Fibroblast of skin of left biceps (primary cell): Measurements from ENCODE around the gene TMEM184C.

Source experiments
- DNase-seq, 2 experiments: peaks; one replicate each; pipeline ENCODE4 v3.0.0-alpha.2; 2013; ENCODE audit warnings: low read depth in 2 of 2

The TMEM184C gene

GRCh38 chr4:147617173-147617840 lies at the start of gene TMEM184C:
TSS of gene TMEM184C (plus strand) at chr4:147617397. CDS start at chr4:147617957, 560 bp downstream.
- DNase-seq, result peak; percentile 80 to 83

GRCh38 chr4:147570616-147571015 lies 46.6 kb upstream of the TMEM184C start:
- DNase-seq, result no peak

DNA sequence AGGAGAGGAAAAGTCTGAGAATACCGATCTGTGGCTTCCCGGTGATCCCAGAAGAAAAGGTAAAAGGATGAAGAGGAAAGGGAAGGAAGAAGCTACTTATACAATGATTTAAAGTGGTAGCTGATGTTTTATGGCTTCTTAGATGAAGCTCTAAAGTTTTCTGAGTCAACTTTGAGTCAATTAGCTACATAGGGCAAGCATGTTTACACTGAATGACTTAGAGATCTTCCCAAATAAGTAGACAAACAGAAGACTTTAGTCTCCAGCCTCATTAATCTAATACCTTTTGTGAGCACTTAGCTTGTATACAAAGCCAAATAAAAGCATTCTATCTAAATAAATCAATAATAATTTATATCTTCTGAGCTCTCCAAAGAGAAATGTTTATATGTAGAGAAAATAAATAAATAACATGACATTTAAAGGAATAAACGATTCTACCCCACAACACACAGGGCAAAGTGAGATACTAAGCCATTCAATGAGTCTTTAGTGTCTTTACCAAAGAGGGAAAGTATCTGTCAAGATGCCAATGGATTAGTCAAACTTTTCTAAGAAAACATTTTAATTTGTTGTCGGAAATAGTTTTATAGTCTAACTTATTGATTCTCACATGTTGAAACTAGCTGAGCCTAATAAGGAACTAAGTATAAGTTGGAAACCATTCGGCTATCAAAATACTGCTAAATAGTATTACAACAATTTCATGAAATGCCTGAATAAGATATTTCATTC lies 46.0 kb upstream of the TMEM184C start:
- no peak for DNase-seq

DNA sequence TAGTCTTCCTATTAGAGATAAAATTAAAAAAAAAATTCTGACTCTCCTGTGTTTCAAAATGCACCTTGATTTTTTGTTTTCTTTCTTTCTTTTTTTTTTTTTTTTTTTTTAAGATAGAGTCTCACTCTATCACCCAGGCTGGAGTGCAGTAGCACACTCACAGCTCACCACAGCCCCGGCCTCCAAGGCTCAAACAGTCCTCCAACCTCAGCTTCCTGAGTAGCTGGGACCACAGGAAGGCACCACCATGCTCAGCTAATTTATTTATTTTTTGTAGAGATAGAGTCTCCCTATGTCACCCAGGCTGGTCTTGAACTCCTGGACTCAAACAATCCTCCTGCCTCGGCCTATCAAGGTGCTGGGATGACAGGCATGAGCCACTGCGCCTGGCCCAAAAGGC lies 41.1 kb upstream of the TMEM184C start:
- no peak for DNase-seq

- no peak for DNase-seq
These were observed 39.1 kb upstream of the TMEM184C start for GRCh38 chr4:147578051-147578476.

GRCh38 chr4:147578593-147578992 lies 38.6 kb upstream of the TMEM184C start:
- no peak for DNase-seq

- no peak for DNase-seq
These were observed 36.8 kb upstream of the TMEM184C start for GRCh38 chr4:147580396-147580795.

- peak; percentile 47 to 56 for DNase-seq
These were observed 35.4 kb upstream of the TMEM184C start for GRCh38 chr4:147581606-147582350.

DNA sequence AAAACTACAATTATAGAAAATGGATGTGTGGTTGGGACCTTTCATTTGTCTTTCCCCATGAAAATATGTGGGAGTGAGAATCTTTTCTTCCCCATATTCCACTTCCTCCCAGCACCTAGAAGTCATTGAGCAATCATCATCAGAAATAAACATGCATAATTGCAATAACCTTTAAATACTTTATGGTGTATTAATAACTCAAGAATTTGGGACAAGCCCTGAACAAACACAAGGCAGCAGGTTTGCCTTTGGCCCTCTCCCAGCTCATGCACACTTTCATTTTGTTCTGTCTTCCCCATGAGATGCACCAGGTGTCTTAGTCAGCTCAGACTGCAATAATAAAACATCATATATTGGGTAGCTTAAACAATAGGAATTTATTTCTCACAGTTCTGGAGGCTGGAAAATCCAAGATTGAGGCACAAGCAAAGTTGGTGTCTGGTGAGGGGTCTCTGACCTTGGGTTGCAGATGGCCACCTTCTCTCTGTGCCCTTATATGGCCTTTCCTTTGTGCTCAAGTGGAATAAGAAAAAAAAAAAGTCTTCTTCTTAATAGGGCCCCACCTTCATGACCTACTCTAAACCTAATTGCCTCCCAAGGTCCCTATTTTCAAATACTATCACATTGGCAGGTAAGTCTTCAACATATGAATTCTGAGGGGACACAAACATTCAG lies 34.7 kb upstream of the TMEM184C start:
- peak; percentile 31 to 54 for DNase-seq

GRCh38 chr4:147583876-147584275 lies 33.3 kb upstream of the TMEM184C start:
- no peak for DNase-seq

- no peak for DNase-seq
These were observed 31.2 kb upstream of the TMEM184C start for GRCh38 chr4:147586032-147586431.

DNA sequence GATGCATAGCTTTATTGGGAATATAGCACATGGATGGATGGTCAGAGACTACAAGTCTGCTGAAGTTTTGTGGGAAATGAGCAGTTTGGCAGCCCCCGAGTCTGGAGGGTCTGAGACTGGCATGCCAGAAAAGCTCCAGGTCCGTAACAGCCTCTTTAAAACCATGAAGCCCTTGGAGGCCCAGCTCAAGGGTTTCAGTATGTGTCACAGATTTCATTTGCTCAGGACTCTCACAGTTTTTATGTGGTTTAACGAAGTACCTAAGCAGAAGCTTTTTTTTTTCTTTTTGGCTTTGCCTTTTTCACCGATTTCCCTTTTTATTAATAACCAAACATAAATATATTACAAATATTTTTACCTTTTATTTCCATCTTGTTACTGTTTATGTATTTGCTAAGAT lies 30.6 kb upstream of the TMEM184C start:
- no peak for DNase-seq

GRCh38 chr4:147587041-147587440 lies 30.2 kb upstream of the TMEM184C start:
- DNase-seq, result no peak

DNA sequence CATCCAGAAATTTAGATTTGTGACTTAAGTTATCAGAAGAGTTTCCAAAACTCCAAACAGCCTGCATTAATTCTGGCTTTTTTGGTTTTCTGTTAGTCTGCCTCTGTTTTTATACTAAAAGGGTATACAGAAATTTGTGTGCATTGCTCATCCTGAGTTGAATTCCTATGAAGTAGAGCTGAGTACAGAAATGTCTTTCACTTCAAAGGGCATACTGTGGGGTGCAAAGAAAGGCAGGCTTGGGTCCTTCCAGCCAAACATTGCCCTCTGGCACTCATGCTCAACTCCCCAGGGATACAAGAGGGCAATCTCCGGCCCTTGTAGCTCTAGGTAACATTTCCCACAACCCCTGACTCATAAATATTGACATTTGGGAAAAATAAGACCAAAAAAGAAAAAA lies 27.6 kb upstream of the TMEM184C start:
- DNase-seq, result no peak

GRCh38 chr4:147590249-147590920 lies 26.8 kb upstream of the TMEM184C start:
- no peak for DNase-seq

DNA sequence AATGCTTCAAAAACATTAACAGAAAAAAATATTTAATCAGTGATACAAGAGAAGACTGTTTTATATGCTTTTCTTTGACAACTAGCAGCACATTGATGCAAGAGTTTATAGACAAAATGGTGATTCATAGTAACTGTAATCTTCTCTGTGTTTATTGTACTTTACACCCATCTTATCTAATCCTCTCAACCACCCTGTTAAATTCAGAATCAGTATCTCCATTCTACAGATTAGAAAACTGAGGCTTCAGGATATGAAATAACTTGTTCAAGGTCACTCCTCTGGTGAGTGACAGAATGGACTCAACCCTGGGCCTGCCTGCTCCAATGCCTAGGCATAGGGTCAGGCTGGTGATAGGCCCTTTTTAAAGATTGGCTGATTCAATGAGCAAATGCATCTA lies 26.1 kb upstream of the TMEM184C start:
- DNase-seq, result no peak

DNA sequence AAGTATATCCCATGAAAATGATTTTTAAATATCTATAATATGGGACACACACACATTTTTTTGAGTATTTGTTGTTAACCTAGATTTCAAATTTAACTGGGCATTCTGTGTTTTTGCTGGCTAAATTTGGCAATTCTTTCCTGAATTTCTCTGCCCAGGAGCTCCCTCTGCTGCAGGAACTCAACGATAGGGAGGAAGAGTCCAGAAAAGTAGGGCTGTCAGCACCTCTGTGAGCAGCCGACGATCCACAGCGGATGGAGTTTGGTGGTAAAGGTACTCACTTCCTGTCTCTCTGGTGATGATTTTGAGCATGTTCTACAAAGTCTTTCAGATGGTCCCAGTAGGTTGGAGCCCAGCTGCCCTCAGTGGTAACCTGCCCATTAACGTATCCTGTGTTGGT lies 23.1 kb upstream of the TMEM184C start:
- no peak for DNase-seq

GRCh38 chr4:147594578-147594977 lies 22.6 kb upstream of the TMEM184C start:
- DNase-seq, result no peak

DNA sequence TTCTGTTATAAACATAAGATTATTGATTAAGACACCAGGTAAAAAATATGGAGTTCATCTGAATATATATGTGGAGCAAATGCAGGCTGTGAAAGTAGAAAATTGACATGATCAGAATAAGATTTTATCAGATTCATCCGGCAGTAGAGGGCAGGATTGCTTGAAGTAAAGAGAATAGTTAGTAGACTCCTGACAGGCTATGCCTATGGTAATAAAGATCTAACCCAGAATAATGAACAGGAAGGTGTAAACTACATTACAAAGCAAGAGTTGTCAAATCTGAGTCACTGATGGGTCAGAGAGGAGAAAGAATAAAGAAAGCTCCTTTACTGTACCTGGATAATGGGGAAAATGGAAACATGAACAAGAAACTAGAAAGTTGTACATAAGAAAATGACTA lies 20.8 kb upstream of the TMEM184C start:
- no peak for DNase-seq

DNA sequence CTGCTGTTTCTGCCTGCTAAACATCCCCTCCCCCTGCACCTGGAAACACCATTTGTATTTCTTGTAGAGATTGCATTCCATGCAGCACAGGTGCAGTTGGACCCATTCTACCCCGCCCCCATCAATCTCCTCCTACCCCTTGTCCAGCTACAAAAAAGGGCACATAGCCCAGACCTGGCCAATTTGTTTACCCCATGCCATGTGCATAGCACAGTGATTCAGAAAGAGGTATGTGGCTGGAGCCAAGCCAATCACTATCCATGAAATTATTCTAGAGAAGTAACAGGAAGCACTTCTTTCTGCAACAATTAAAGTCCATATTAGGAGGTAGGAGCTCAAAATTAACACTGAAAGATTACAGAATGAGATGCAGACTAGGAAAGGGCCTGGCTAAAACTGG lies 20.2 kb upstream of the TMEM184C start:
- DNase-seq, result peak; percentile 45 to 57

DNA sequence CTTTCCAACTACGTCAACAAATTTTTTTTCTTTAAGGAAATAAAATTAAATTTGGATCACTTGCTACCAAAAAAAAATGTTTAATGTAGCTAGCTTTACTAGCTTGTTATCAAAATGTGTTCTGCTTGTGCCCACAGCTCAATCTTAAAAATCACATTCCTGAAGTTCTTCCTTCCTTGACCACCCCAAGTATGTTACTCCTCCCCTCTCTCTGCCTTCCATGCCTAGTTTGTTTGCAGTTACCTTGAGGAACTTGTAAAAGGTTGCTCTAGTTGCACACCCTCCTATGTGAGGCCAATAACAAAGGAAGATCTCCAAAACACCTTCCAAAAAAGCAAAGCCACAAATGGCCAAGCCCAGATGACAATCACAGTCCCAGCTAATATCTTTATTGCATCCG lies 19.6 kb upstream of the TMEM184C start:
- DNase-seq, result no peak

- DNase-seq, result no peak
These were observed 18.0 kb upstream of the TMEM184C start for GRCh38 chr4:147599206-147599605.
